Gastrocnemius medialis (tissue), 4 donors: Measurements from ENCODE around the gene SMARCC1. TPM values are rescaled to one million over a fixed set of nuclear protein-coding genes. Genes with fewer than 3 reads are reported as not detected.

ENCODE experiments used
- ATAC-seq, 2 donors: fragments of 150-250 bp; one replicate each; pipeline ENCODE4 v1.9.1; 2016
- DNase-seq, 2 donors: peaks; one replicate each; pipeline ENCODE4 v3.0.0-alpha.2; 2019
- H3K27ac ChIP-seq, 4 donors: fragments of 200-600 bp; sonication (generic); 1 replicate in 1 of 4; 2 replicates in 3 of 4; pipeline ENCODE4 v1.5.1; 2016 to 2018; ENCODE audit warnings: mild to moderate bottlenecking in 2 of 4, moderate library complexity in 1 of 4
- H3K27me3 ChIP-seq, 3 donors: fragments of 200-600 bp; sonication (generic) in 2 of 3; 1 replicate in 1 of 3; 2 replicates in 2 of 3; pipeline versions ENCODE4 v1.5.1 to v1.6.0; 2016 to 2019; ENCODE audit warnings: mild to moderate bottlenecking in 1 of 3, moderate library complexity in 1 of 3
- H3K36me3 ChIP-seq, 2 donors: fragments of 200-600 bp; sonication (generic) in 1 of 2; one replicate each; pipeline ENCODE4 v1.5.1; 2017 to 2018
- H3K4me1 ChIP-seq, 2 donors: fragments of 200-600 bp; sonication (generic) in 1 of 2; one replicate each; pipeline ENCODE4 v1.5.1; 2016 to 2017; ENCODE audit warnings: mild to moderate bottlenecking in 2 of 2
- H3K4me3 ChIP-seq, 4 donors: fragments of 200-600 bp; sonication (generic) in 3 of 4; 1 replicate in 1 of 4; 2 replicates in 3 of 4; pipeline ENCODE4 v1.5.1; 2016 to 2019; ENCODE audit warnings: mild to moderate bottlenecking in 2 of 4
- H3K9me3 ChIP-seq, 3 donors: fragments of 200-600 bp; sonication (generic) in 2 of 3; 1 replicate in 1 of 3; 2 replicates in 2 of 3; pipeline ENCODE4 v1.5.1; 2016 to 2019
- POLR2A ChIP-seq, 2 donors: fragments of 450-650 bp; IDR thresholded peaks; one replicate each; pipeline ENCODE4 v1.6.1; 2017; ENCODE audit warnings: antibody characterized with exemption in 2 of 2, mild to moderate bottlenecking in 2 of 2, moderate library complexity in 2 of 2
- in situ Hi-C, 4 donors: fragments of 200-750 bp; cut with MboI; loops; one replicate each; pipeline versions ENCODE4 v1.15.0 to v1.8.0; 2017; ENCODE audit warnings: low sequenced_read_pairs in 4 of 4
- intact Hi-C: fragments of 100-400 bp; cut with DNase I; formaldehyde crosslinking; loops from one replicate; pipeline ENCODE4 v1.15.1; 2023; ENCODE audit warnings: low total_unique reads
- total RNA-seq, 4 donors: library from RNA; depleted of rRNA; stranded (reverse); fragments of >200 nt; gene quantifications; one replicate each; pipeline versions ENCODE4 v1.1.0 to v1.2.3, GENCODE V29; 2016
- TF ChIP-seq, protein P1 (sequence below), 5 experiments: fragments of 450-650 bp in 3 of 5; fragments of 200-600 bp in 2 of 5; sonication (generic) in 2 of 5; IDR thresholded peaks in 4 of 5; conservative IDR thresholded peaks in 1 of 5; 1 replicate in 4 of 5; 2 replicates in 1 of 5; pipeline ENCODE4 v1.5.1; 2016 to 2019; ENCODE audit warnings: antibody characterized with exemption in 5 of 5, mild to moderate bottlenecking in 3 of 5, moderate library complexity in 3 of 5

Gene SMARCC1
- total RNA-seq, 4 donors from 2014 or later: 24.5 to 32.1 (median 28.1) TPM

DNA sequence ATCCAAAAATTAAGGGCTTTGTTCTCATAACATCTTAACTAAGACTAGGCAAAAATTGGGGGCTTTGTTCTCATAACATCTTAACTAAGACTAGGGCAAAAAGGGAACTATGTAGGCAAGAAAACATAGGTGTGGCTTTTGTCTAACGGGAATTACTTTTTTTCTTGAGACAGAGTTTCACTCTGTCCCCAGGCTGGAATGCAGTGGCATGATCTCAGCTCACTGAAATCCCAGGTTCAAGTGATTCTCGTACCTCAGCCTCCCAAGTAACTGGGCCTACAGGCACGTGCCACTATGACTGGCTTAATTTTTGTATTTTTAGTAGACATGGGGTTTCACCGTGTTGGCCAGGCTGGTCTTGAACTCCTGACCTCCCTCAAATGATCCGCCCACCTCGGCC, 153.3 kb downstream of the SMARCC1 start:
- Histone ChIP-seq H3K36me3 (peaks cover 0 to 19% of the 10 kb centered on the region in 2 donors), H3K4me1 (peaks cover 0 to 5% of the 10 kb centered on the region in 2 donors), H3K27me3 (no peaks in the 10 kb centered on the region), H3K27ac (no peak overlapping the region), H3K4me3 (no peak overlapping the region), H3K9me3 (no peaks in the 10 kb centered on the region)
- DNase-seq (no peak), ATAC-seq (no peak)
- TF ChIP-seq, protein P1, sequence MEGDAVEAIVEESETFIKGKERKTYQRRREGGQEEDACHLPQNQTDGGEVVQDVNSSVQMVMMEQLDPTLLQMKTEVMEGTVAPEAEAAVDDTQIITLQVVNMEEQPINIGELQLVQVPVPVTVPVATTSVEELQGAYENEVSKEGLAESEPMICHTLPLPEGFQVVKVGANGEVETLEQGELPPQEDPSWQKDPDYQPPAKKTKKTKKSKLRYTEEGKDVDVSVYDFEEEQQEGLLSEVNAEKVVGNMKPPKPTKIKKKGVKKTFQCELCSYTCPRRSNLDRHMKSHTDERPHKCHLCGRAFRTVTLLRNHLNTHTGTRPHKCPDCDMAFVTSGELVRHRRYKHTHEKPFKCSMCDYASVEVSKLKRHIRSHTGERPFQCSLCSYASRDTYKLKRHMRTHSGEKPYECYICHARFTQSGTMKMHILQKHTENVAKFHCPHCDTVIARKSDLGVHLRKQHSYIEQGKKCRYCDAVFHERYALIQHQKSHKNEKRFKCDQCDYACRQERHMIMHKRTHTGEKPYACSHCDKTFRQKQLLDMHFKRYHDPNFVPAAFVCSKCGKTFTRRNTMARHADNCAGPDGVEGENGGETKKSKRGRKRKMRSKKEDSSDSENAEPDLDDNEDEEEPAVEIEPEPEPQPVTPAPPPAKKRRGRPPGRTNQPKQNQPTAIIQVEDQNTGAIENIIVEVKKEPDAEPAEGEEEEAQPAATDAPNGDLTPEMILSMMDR (IDR thresholded peaks at IDR 0.05 in 4 of 5, conservative IDR thresholded peaks at IDR 0.05 in 1 of 5): no peak
- TF ChIP-seq POLR2A (IDR thresholded peaks at IDR 0.05): no peak
- intact Hi-C loops (no loop called here), in situ Hi-C loops (no loop called here)

GRCh38 chr3:47622671-47623461, 158.8 kb downstream of the SMARCC1 start:
- DNase-seq: no peak
- peaks cover 0 to 44% of the 10 kb centered on the region in 2 donors for H3K36me3 ChIP-seq
- in situ Hi-C loops: no loop called here
- intact Hi-C loops: no loop called here
- H3K9me3 ChIP-seq: no peaks in the 10 kb centered on the region
- no peaks in the 10 kb centered on the region for H3K4me1 ChIP-seq
- TF ChIP-seq, protein P1 (IDR thresholded peaks at IDR 0.05 in 4 of 5, conservative IDR thresholded peaks at IDR 0.05 in 1 of 5): no peak
- TF ChIP-seq POLR2A (IDR thresholded peaks at IDR 0.05): no peak
- no peak overlapping the region for H3K27ac ChIP-seq
- no peaks in the 10 kb centered on the region for H3K27me3 ChIP-seq
- no peak overlapping the region for H3K4me3 ChIP-seq
- no peak for ATAC-seq

DNA sequence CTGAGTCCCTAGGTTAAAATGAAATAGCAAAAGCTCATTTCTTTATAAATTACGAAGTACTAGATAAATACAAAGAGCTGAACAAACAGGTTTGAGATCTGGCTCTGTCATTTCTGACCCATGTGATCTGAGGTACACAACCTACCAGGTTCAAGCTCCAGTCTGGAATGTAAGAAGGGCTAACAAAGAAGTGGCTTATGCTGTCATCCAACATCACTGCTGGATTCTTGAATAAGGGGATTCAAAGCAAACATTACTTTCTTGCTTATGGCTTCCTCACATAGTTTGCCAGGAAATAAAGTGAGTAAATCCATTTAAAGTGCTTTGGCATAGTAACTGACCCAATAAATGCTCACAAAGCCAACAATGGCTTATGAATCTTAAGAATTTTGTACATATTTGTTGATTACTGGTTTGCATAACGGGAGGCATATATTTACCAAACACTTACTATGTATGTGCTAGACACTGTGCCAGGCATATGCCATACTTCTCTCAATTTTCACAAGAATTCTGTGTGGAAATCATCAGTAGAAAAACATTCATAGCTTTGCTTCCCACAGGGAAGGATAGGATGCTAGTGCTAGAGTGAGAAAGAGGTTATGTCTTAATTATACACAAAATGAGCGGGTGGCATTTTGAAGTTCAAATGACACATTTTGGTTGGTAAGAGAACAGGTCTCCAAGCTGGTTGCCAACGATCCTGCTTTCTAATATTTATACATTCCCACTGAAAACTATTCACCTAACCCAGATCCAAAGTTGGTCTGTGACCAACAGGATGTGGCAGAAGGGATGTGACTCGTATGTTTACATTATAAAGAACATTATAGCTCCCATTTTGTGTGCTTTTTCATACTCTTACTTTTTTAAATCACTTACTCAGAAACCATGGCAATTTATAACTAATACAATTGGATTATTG, 164.3 kb downstream of the SMARCC1 start:
- in situ Hi-C loops: no loop called here
- H3K4me3 ChIP-seq: no peak overlapping the region
- H3K27ac ChIP-seq: no peak overlapping the region
- TF ChIP-seq POLR2A (IDR thresholded peaks at IDR 0.05): no peak
- TF ChIP-seq, protein P1 (IDR thresholded peaks at IDR 0.05 in 4 of 5, conservative IDR thresholded peaks at IDR 0.05 in 1 of 5): no peak
- ATAC-seq: no peak
- H3K4me1 ChIP-seq: peaks cover 7 to 20% of the 10 kb centered on the region in 2 donors
- intact Hi-C loops: no loop called here
- no peak for DNase-seq
- no peaks in the 10 kb centered on the region for H3K9me3 ChIP-seq
- H3K36me3 ChIP-seq: peaks cover 0 to 53% of the 10 kb centered on the region in 2 donors
- no peaks in the 10 kb centered on the region for H3K27me3 ChIP-seq

- TF ChIP-seq POLR2A (IDR thresholded peaks at IDR 0.05): no peak
- TF ChIP-seq, protein P1 (IDR thresholded peaks at IDR 0.05 in 4 of 5, conservative IDR thresholded peaks at IDR 0.05 in 1 of 5): no peak
- Histone ChIP-seq H3K4me1 (peaks cover 32 to 45% of the 10 kb centered on the region in 2 donors), H3K9me3 (no peaks in the 10 kb centered on the region), H3K27me3 (no peaks in the 10 kb centered on the region), H3K36me3 (peaks cover 0 to 29% of the 10 kb centered on the region in 2 donors), H3K27ac (no peak overlapping the region), H3K4me3 (no peak overlapping the region)
- no peak for ATAC-seq
- DNase-seq: no peak
- intact Hi-C loops (loop anchor here (5.0 kb wide), 1 partner anchor 163 kb away; no protein-coding TSS in a partner anchor), in situ Hi-C loops (no loop called here)
These were observed 166.9 kb downstream of the SMARCC1 start for GRCh38 chr3:47614788-47615187.
